ENCODE measurements around the gene SYNGR1.
A peak's percentile ranks its signal among the peaks of the same experiment; 100 is the strongest.

The SYNGR1 gene, protein sequence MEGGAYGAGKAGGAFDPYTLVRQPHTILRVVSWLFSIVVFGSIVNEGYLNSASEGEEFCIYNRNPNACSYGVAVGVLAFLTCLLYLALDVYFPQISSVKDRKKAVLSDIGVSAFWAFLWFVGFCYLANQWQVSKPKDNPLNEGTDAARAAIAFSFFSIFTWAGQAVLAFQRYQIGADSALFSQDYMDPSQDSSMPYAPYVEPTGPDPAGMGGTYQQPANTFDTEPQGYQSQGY

GRCh38 chr22:39349967-39350726 lies at the start of gene SYNGR1:
Gene SYNGR1 (plus strand): TSS chr22:39349991. CDS start chr22:39350011, 20 bp downstream.
- DNase-seq: no peak

DNA sequence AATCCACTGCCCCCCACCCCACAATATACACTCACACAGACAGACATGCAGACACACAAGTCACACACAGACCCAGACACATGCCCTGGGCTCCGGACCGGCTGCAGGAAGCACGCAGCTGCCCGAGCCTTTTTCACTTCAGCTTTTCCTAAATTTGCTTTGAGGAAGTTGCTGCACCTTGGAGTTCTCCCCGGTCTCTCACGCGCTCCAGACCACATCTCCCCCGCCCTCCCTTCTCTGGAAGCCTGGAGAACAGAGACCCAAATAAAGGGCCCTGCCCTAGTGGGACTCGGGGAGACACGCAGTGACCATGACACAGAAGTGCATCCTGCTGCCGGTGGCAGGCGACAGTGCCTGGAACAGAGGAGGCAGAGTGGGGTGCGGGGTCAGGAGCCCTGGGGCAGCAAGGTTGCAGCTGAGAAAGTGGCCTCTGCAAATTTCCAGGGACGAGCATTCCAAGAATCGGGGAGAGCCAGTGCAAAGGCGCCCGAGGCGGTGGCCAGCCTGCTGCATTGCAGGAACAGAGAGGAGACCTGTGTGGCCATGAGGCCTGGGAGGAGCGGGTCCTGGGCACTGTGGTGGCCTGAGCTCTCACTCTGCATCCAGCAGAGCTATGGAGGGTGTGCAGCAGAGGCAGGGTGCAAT lies 49.5 kb upstream of the SYNGR1 start:
- no peak for DNase-seq

DNA sequence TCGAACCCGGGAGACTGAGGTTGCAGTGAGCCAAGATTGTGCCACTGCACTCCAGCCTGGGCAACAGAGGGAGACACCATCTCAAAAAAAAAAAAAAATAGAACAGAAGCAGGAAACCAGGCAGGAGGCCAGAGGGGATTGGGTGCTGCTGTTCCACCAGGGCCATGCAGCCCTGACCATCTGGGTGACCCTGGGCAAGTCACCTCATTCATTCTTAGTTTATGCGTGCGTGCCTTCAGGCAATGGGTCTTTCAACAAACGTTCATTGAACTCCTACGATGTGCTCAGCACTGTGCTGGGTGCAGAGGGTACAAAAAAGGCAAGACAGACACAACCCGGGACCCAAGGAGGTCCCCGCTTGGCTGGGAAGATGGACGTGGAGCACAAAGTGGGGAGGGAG lies 48.7 kb upstream of the SYNGR1 start:
- DNase-seq: no peak

DNA sequence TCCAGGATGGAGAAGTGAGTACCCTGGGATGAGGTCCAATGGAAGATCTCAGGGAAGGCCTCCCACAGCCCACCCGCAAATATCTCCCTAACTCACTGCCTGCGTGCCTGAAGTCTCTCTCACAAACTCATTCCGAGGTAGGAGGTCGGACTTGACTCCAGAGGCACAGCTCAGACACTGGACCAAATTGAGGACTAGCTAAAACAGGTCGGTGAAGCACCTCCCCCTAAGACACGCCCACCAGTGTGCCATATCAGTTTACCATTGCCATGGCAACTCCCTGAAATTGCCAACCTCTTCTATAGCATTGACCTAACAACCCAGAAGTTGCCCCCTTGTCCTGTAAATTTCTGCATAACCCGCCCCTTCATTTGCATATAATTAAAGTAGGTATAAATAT lies 47.9 kb upstream of the SYNGR1 start:
- DNase-seq: no peak

DNA sequence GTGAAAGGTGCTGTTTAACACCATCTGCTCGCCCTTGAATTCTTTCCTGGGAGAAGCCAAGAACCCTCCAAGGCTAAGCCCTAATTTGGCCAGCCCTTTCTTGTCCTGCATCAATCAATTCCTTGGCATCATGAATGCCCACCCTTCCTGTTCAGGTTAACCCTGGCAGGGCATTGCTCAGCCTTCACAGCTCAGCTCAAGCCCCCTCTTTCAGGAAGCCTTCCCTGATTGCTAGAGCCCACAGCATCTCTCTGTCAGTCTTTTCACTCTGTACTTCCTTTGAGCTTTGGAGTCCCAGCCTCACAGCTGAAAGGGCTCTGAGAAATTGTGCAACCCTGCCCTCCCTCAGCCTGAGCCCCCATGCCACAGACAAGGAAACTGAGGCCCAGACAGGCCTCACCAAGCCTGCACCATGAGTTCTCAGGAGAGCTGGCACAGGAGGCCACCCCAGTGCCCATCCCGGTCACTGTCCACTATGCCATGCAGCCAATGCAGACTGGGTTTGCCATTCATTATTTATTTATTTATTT lies 47.3 kb upstream of the SYNGR1 start:
- DNase-seq: no peak

GRCh38 chr22:39303358-39303757 lies 46.4 kb upstream of the SYNGR1 start:
- DNase-seq: no peak

GRCh38 chr22:39303892-39304671 lies 45.7 kb upstream of the SYNGR1 start:
- no peak for DNase-seq

- DNase-seq: peak in 2 of 4 experiments; percentile 20 to 23
Observed at GRCh38 chr22:39306456-39307361, 43.1 kb upstream of the SYNGR1 start.

DNA sequence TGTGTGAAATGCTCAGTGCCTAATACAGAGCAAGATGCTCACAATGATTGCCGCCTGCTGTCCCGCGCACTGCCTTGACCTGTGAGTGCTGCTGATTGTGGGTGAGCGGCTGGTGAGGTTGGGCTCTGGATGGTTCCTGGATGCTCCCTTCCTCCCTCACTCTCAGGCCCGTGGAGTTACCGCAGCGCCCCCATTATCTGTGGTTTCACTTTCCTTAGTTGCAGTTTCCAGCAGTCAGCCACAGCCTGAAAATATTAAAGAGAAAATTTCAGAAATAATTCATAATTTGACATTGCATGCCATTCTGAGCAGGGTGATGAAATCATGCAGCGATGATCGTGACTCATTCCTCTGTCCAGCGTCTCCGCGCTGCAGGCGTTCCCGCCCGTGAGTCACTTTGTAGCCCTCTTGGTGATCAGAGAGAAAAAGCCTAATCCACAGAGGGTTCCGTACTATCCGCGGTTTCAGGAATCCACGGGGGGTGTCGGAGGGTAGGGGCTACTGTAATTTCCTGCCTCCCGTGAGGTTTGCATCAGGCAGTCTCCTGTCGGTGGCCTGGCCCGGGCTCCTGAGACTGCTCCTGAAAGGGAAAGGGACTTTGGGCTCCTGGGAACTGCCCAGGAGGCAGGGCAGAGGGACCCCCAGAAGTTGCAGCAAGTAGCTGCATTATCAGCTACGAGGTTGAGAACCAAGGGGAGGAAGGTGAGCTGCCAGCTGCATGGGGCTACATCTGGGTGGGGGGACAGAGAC lies 41.0 kb upstream of the SYNGR1 start:
- no peak for DNase-seq

DNA sequence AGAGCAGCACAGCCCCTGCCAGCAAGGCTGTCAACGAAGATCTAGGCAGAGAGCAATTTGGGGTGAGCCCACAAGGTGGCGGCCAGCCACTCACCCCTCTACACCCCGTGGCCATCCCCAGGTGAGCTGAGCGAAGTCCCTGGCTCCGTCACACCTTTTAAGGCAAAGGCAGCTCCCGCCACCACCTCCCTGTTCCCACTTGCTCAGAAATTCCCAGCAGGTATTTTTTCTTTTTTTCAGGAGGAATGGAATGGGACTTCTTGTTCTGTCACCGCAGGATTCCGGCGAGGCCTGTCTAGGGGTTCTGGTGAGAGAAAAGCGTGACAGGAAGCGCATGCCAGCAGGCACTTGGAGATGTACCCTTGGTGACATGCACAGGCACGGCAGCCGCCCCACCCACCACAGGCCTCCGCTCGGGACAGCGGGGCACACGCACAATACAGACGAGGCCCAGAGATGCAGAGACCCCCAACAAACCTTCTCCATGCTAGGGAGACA lies 40.4 kb upstream of the SYNGR1 start:
- DNase-seq: no peak

DNA sequence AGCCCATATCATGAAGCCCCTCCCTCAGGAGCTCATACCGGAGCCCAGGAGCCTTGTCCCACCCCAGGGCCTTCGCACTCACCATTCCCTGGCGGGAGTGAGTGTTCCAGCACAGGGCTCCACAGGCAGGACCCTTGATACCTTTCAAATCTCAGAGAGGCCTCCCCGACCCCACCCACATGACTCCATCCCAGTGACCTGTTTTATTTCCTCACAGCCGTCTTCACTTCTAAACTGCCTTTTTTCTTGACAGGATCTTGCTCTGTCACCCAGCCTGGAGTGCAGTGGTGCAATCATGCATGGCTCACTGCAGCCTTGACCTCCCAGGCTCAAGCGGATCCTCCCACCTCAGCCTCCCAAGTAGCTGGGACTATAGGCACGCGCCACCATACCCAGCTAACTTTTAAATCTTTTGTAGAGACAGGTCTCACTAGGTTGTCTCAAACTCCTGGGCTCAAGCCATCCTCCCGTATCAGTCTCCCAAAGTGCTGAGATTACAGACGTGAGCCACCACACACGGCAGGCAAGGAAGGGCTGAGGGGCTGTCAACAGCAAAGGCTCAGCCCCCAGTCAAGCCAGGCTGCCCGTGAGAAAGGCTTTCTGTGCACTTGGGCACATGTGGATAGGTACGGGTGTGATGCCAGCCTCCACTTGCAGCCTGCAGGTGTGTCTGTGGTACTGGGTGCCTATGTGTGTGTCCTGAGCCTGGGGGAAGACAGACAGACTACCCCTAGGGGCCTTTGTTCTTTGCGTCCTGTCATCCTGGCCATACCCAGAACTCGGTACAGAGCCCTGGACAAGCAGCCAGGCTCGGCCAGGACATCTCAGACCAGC lies 39.7 kb upstream of the SYNGR1 start:
- DNase-seq: no peak

DNA sequence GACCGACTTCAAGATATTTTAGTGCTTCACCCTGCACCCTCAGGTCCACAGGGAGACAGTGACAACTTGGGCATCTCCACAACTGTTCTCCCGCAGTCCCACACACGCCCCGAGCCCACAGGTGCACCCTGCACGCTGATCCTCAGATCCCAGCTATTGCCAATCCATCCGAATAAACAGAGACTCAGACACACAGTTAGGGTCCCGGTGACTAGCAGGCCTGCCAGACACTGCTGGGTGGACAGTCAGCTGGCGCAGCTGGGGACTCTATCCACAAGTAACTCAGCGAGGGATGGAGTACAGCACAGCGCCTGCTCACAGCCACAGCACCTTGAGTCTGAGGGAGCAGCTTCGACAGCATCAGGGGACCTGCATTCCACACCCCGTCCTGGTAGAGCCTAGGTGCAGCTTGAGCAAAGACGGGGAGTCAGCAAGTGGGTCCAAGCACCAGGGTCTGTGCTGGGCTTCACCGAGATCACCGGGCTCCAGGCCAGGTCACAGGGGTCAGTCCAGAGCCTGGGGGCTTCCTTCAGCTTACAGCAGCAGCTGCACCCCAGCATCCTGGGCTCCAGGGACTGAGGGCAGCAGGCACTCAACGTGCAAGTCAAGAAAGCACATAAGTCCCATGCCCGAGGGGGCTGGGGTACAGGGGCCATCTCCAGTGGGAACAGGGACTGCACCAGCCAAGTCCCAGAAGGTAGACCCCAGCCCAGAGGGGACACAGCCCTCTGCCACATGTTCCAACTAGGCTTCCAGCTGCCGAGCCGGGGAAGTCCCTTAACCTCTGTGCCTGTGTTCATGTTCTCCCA lies 38.0 kb upstream of the SYNGR1 start:
- no peak for DNase-seq

DNA sequence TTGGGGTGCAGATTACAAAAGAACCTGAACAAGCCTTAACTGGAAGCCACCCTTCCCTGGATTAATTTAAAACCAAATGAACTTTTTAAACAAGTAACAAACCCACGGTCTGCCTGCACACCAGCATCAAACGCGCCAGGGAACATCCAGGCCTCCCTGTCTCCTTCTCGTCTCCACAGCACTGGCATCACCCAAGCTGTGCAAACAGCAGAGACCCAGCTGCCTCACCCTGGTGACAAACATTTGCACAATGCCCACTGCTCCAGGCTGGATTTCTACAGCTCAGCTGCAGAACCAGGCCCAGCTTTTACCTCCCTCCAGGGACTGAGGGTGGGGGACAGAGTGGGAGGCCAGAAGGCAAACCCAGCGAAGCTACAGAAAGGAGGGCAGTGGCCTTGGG lies 37.4 kb upstream of the SYNGR1 start:
- DNase-seq: no peak

DNA sequence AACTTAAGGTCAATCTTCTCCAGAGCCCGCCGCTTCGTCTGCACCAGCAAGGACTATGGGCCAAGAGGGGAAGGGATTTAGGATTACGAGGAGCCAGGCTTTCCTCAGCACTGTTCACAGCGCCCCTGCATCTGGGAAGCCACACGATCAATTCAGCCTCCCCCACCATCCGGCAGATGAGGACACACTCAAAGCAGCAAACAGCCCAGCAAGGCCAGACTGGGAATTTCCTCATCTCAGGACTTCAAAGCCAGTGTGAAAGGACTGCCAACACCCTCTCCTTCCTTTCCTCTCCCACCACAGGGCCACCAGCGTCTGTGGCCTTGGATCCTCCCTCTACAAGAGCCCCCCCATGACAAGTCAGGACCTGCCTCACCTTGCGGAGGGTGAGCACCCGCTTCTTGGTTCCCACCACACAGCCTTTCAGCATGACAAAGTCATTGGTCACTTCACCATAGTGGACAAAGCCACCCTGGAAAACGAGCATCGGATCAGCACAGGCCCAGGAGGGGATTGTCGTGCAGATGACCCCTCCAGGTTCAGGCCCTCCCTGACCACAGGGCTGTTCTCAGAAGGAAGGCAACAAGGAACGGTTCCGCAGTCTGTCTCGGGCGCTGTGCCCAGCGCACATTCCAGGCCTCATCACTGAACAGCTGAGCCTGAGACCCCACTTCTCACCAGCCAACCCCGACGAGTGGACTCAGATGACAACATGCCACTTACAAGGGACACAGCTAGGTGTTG lies 36.4 kb upstream of the SYNGR1 start:
- DNase-seq: no peak

GRCh38 chr22:39314251-39314971 lies 35.4 kb upstream of the SYNGR1 start:
- DNase-seq: no peak

GRCh38 chr22:39315389-39315788 lies 34.4 kb upstream of the SYNGR1 start:
- DNase-seq: no peak

- peak; percentile 57 to 65 (median 62) for DNase-seq
Observed at GRCh38 chr22:39316440-39317083, 33.2 kb upstream of the SYNGR1 start.

All from activated CD4-positive, CD25-positive, alpha-beta regulatory T cell (primary cell).